ENCODE results near the gene OR8B3. TPM values are rescaled to one million over a fixed set of nuclear protein-coding genes. Genes with fewer than 3 reads are reported as not detected.

The OR8B3 gene, protein sequence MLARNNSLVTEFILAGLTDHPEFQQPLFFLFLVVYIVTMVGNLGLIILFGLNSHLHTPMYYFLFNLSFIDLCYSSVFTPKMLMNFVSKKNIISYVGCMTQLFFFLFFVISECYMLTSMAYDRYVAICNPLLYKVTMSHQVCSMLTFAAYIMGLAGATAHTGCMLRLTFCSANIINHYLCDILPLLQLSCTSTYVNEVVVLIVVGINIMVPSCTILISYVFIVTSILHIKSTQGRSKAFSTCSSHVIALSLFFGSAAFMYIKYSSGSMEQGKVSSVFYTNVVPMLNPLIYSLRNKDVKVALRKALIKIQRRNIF
- polyA plus RNA-seq (not detected in 2 replicates), polyA minus RNA-seq (not detected in 2 replicates)

DNA sequence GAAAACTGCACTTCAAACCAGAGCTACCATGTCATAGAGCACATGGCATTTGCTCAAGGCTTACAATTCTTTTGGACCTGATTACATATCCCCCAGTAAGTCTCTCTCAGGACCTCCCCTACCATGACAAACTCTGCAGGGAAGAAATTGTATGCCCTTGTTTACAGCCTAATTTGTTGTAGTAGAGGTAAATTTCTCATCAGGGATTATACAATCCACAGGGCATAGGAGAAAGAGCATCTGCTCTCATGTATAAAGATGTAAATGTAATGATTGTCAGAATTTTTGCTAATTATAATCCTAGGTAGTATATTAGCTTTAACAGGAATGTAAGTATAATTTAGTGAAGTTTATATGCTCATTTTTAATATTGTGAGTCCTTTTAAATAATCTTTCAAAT, at the start of gene OR8B3:
TSS of gene OR8B3 (minus strand) at position 101 of the 400 bp plus-strand sequence. CDS start 1,673 bp downstream, outside the sequence.
- H3K9me3 ChIP-seq (ENCODE audit: low read length): no peaks in the 10 kb centered on the region

DNA sequence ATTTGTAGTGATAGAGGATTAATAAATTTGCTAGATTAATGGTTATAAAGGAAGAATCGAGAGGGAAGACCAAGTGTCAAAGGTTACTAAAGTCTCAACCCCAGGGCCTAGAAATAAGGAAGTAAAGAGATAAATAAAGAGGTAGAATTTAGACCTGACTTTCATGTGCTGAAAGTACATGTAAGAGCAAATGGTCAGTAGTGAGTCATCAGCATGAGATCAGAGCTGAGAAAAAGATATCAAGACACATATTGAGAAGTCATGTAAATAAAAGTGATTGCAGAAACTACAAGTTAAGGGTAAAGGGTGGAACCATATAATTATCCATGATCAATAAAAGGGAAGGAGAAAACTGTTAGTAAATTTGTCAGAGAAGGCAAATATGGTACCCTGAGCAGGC, 48.1 kb upstream of the OR8B3 start:
- H3K27ac ChIP-seq (ENCODE audit: low read length): no peak overlapping the region
- H3K27me3 ChIP-seq (ENCODE audit: insufficient read depth, low read depth, low read length): no peaks in the 10 kb centered on the region
- no peak overlapping the region for H3K4me3 ChIP-seq (ENCODE audit: low read length)
- H3K4me2 ChIP-seq (ENCODE audit: low read length): no peak overlapping the region
- H3K9me2 ChIP-seq (ENCODE audit: insufficient read depth, low read length): no peaks in the 10 kb centered on the region
- H4K20me1 ChIP-seq (ENCODE audit: insufficient read depth): no peaks in the 10 kb centered on the region
- H3F3A ChIP-seq (ENCODE audit: insufficient read depth, low read length, poor library complexity, severe bottlenecking): no peaks in the 10 kb centered on the region
- no peaks in the 10 kb centered on the region for H3K36me3 ChIP-seq (ENCODE audit: insufficient read depth, low read length)
- H3K9me3 ChIP-seq (ENCODE audit: low read length): no peaks in the 10 kb centered on the region
- no peaks in the 10 kb centered on the region for H3K79me2 ChIP-seq (replicated peaks; ENCODE audit: insufficient read depth, low read length)
- no peak overlapping the region for H3K9ac ChIP-seq (ENCODE audit: low read length)
- TF ChIP-seq, protein P1, sequence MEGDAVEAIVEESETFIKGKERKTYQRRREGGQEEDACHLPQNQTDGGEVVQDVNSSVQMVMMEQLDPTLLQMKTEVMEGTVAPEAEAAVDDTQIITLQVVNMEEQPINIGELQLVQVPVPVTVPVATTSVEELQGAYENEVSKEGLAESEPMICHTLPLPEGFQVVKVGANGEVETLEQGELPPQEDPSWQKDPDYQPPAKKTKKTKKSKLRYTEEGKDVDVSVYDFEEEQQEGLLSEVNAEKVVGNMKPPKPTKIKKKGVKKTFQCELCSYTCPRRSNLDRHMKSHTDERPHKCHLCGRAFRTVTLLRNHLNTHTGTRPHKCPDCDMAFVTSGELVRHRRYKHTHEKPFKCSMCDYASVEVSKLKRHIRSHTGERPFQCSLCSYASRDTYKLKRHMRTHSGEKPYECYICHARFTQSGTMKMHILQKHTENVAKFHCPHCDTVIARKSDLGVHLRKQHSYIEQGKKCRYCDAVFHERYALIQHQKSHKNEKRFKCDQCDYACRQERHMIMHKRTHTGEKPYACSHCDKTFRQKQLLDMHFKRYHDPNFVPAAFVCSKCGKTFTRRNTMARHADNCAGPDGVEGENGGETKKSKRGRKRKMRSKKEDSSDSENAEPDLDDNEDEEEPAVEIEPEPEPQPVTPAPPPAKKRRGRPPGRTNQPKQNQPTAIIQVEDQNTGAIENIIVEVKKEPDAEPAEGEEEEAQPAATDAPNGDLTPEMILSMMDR (IDR thresholded peaks at IDR 0.05; ENCODE audit: poor library complexity, severe bottlenecking): no peak
- TF ChIP-seq EZH2 (IDR thresholded peaks at IDR 0.05; ENCODE audit: borderline replicate concordance, insufficient read depth, low read length, poor library complexity, severe bottlenecking): no peak
- no peak for TF ChIP-seq POLR2AphosphoS5 (IDR thresholded peaks at IDR 0.05)
- TF ChIP-seq, protein P2, sequence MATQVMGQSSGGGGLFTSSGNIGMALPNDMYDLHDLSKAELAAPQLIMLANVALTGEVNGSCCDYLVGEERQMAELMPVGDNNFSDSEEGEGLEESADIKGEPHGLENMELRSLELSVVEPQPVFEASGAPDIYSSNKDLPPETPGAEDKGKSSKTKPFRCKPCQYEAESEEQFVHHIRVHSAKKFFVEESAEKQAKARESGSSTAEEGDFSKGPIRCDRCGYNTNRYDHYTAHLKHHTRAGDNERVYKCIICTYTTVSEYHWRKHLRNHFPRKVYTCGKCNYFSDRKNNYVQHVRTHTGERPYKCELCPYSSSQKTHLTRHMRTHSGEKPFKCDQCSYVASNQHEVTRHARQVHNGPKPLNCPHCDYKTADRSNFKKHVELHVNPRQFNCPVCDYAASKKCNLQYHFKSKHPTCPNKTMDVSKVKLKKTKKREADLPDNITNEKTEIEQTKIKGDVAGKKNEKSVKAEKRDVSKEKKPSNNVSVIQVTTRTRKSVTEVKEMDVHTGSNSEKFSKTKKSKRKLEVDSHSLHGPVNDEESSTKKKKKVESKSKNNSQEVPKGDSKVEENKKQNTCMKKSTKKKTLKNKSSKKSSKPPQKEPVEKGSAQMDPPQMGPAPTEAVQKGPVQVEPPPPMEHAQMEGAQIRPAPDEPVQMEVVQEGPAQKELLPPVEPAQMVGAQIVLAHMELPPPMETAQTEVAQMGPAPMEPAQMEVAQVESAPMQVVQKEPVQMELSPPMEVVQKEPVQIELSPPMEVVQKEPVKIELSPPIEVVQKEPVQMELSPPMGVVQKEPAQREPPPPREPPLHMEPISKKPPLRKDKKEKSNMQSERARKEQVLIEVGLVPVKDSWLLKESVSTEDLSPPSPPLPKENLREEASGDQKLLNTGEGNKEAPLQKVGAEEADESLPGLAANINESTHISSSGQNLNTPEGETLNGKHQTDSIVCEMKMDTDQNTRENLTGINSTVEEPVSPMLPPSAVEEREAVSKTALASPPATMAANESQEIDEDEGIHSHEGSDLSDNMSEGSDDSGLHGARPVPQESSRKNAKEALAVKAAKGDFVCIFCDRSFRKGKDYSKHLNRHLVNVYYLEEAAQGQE (IDR thresholded peaks at IDR 0.05; ENCODE audit: borderline replicate concordance): no peak
- TF ChIP-seq MXI1 (conservative IDR thresholded peaks at IDR 0.05; ENCODE audit: poor library complexity, severe bottlenecking): no peak
- TF ChIP-seq EP300 (conservative IDR thresholded peaks at IDR 0.05; ENCODE audit: poor library complexity, severe bottlenecking): no peak
- TF ChIP-seq SMC3 (conservative IDR thresholded peaks at IDR 0.05; ENCODE audit: poor library complexity): no peak
- TF ChIP-seq TAF1 (IDR thresholded peaks at IDR 0.05; ENCODE audit: low read depth): no peak
- no peak for TF ChIP-seq RAD21 (conservative IDR thresholded peaks at IDR 0.05)
- no peak overlapping the region for H2AFZ ChIP-seq (ENCODE audit: low read depth, low read length)

More for the DNA sequence above, at the start of gene OR8B3:
- Histone ChIP-seq H3K4me2 (ENCODE audit: low read length) (no peak within 1 kb of the TSS), H2AFZ (ENCODE audit: low read depth, low read length) (no peak within 1 kb of the TSS), H3K79me2 (replicated peaks; ENCODE audit: insufficient read depth, low read length) (no peaks in the 10 kb centered on the region), H3K27ac (ENCODE audit: low read length) (no peak within 1 kb of the TSS), H4K20me1 (ENCODE audit: insufficient read depth) (no peaks in the 10 kb centered on the region), H3K36me3 (ENCODE audit: insufficient read depth, low read length) (no peaks in the 10 kb centered on the region), H3K27me3 (ENCODE audit: insufficient read depth, low read depth, low read length) (no peaks in the 10 kb centered on the region), H3K4me3 (ENCODE audit: low read length) (no peak within 1 kb of the TSS), H3K9me2 (ENCODE audit: insufficient read depth, low read length) (no peaks in the 10 kb centered on the region), H3F3A (ENCODE audit: insufficient read depth, low read length, poor library complexity, severe bottlenecking) (no peaks in the 10 kb centered on the region), H3K9ac (ENCODE audit: low read length) (no peak within 1 kb of the TSS)
- TF ChIP-seq, protein P2 (IDR thresholded peaks at IDR 0.05; ENCODE audit: borderline replicate concordance): no peak
- TF ChIP-seq MXI1 (conservative IDR thresholded peaks at IDR 0.05; ENCODE audit: poor library complexity, severe bottlenecking) (no peak), RAD21 (conservative IDR thresholded peaks at IDR 0.05) (no peak), EZH2 (IDR thresholded peaks at IDR 0.05; ENCODE audit: borderline replicate concordance, insufficient read depth, low read length, poor library complexity, severe bottlenecking) (no peak)

Data from neural cell (in vitro differentiated cells).